H54 (cell line): Measurements from ENCODE around the gene RBM3.

Experiments
- DNase-seq: peaks from one replicate; pipeline ENCODE4 v3.0.0; 2011; ENCODE audit warnings: low spot score, mixed read lengths; ENCODE audit not compliant: insufficient read length
- FAIRE-seq: peaks from 3 replicates; lab custom pipeline; 2011; peaks lifted over from hg19 to GRCh38; lab: Jason Lieb, UNC
- POLR2A ChIP-seq: IDR thresholded peaks from 2 replicates; pipeline ENCODE4 v1.6.1; 2011; ENCODE audit warnings: low read depth, mild to moderate bottlenecking, low read length

RBM3 gene

DNA sequence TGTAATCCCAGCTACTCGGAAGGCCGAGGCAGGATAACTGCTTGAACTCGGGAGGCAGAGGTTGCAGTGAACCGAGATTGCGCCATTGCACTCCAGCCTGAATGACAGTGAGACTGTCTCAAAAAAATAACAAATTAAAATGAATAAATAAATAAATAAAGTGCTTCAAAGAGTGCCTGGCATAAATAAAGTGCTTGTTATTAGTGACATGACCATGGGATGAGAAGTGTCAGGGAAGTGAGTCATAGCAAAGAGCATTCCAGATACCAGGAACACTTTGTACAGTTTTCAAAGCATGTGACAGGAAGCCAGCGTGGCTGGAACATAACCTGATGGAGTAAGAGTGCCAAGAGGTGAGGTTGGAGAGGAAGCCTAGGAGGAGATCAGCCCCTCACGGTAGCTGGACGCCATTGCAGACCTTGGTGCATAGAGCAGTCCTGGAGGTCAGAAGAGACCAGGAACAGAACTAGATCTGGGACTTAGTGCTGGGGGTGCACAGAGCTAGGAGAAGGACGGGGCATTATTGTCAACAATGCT, 17.0 kb downstream of the RBM3 start:
- no peak for FAIRE-seq
- no peak for DNase-seq
- TF ChIP-seq POLR2A: no peak

DNA sequence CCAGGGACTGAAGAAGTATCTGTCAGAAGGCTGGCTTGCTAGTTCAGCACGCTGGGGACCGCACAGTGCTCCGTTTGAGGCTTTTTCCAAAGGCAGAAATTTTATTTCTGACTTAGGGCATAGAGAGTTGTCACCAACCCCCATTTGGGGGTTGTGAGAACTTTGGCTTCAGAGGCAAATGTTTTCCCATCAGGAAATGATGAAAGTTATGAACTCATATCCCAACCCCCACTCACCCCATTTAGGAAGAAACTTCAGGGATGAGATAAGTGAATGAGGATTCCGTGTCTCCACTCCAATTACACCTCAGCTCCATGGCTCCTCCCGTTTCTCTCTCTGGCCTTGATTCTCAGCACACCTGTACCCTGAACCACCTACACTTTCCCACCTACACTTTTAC, 18.7 kb downstream of the RBM3 start:
- DNase-seq: no peak
- no peak for FAIRE-seq

DNA sequence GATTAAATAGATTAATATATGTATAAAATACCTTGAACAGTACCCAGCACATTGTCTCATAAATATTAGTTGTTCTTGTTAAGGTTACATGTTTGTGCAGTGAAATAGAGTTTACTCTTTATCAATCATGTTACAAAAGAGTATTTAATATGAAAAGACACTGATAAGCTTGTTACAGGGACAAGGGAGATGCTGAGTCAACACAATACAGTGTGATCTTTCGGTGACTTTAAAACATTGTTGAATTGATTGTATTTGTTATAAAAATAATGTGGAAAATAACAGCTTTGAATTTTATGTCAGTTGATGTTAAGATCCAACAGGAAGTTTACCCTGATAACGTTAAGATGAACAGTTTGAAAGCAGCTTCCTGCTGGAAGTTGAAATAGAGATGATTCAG, 21.6 kb downstream of the RBM3 start:
- TF ChIP-seq POLR2A: no peak
- FAIRE-seq: no peak
- no peak for DNase-seq

More for the DNA sequence above, 18.7 kb downstream of the RBM3 start:
- TF ChIP-seq POLR2A: no peak

DNA sequence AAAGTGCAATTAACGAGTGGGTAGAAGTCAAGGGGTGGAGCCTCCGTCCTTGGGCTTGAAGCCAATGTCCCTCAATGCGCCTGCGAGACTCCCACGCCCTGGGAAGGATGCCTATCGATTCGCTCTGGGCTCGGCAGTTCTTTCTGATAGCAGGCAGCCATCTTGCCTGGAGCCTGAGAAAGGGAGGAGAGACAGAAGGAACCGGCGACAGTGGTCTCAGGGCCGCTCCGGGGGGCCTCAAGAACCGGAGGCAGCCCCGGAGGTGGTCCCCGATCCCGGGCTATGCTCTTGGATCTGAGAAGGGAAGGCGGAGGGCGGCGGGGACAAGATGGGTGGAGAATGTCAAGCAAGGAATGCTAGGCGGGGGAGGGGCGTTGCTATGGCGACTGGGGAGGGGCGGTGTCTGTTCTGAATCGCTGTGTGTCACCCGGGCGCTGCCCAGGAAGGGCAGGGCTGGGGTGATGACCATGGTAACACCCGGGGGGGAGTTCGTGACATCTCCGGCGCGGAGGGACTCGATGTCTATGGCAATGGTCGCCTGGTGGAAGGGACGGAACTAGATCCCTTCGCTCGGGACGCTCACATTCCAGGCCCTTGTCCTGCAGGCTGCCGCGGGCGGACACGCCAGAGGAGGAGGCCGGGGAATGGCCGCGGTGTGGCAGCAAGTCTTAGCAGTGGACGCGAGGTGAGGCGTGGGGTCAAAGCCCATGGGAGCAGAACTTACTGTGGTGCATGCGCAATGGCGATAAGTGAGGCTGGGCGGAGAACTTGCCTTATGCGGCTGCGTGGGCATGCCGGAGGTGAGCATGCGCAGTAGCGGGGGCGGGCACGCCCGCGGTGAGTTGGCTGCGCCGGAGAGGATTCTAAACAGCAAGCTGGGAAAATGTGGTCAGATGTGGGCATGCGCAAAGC, 23.3 kb downstream of the RBM3 start, which contains the start of gene WDR13:
WDR13 (plus strand) TSS at position 140 of the 912 bp plus-strand sequence; CDS start at position 645, 505 bp downstream.
- peak; percentile 83 for TF ChIP-seq POLR2A
- FAIRE-seq (no peak), DNase-seq (peak; percentile 47)

DNA sequence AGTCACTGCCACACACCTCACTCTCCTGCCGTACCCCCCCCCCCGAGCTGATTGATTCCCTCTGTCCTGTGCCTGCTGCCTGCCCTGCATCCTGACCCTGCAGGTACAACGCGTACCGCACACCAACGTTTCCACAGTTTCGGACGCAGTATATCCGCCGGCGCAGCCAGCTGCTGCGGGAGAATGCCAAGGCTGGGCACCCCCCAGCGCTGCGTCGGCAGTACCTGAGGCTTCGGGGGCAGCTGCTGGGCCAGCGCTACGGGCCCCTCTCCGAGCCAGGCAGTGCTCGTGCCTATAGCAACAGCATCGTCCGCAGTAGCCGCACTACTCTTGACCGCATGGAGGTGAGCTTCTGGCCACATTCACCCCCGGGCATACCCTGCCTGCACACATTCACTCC, 24.3 kb downstream of the RBM3 start:
- FAIRE-seq (no peak), DNase-seq (no peak)
- TF ChIP-seq POLR2A: no peak

DNA sequence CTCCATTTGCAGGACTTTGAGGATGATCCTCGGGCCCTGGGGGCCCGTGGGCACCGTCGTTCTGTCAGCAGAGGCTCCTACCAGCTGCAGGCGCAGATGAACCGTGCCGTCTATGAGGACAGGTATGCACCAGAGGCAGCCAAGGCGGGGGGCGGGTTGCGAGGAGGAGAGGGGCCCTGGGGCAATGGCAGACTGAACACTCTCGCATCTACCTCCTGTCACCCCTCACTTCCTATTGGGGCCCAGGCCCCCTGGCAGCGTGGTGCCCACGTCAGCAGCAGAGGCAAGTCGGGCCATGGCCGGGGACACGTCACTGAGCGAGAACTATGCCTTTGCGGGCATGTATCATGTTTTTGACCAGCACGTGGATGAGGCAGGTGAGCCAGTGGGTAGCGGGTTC, 25.1 kb downstream of the RBM3 start:
- TF ChIP-seq POLR2A: no peak

DNA sequence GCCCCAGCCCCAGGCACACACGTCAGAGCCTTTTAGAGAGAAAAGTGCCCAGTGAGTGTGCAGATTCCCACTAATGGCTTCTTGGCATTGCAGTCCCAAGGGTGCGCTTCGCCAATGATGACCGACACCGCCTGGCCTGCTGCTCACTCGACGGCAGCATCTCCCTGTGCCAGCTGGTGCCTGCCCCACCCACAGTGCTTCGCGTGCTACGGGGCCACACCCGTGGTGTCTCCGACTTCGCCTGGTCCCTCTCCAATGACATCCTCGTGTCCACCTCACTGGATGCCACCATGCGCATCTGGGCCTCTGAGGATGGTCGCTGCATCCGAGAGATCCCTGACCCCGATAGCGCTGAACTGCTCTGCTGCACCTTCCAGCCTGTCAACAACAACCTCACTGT, 25.9 kb downstream of the RBM3 start:
- FAIRE-seq: no peak
- no peak for TF ChIP-seq POLR2A
- DNase-seq: no peak

More for the DNA sequence above, 25.1 kb downstream of the RBM3 start:
- DNase-seq (no peak), FAIRE-seq (no peak)

DNA sequence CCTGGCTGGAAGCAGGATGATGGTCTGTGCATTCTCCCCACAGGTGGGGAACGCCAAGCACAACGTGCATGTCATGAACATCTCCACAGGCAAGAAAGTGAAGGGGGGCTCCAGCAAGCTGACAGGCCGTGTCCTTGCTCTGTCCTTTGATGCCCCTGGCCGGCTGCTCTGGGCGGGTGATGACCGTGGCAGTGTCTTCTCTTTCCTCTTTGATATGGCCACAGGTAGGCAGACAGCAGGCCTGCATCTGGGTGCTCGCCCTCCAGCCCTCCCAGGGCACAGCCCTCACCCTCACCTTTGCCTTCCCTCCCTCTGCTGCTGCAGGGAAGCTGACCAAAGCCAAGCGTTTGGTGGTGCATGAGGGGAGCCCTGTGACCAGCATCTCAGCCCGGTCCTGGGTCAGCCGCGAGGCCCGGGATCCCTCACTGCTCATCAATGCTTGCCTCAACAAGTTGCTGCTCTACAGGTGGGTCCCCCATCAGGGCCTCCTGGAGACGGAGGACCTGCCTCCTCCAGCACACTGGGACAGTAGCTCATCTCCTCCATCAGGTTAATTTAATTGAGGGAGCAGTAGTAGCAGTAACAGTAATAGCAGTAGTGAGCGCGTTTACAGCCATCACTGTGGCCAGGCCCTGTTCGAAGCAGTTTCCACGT, 27.6 kb downstream of the RBM3 start:
- FAIRE-seq: no peak

DNA sequence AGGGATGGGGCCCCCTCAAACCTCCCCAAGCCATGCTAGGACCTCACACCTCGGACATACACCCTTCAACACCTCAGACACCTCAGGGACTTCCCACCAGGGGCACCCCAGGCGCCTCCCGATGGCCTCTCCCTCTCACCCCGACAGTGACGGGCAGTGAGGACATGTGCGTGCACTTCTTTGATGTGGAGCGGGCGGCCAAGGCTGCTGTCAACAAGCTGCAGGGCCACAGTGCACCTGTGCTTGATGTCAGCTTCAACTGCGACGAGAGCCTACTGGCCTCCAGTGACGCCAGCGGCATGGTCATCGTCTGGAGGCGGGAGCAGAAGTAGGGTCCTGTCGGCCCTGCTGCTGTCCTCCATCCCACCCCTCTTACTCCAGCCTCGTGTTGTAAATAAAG, 30.4 kb downstream of the RBM3 start:
- no peak for TF ChIP-seq POLR2A
- FAIRE-seq (no peak), DNase-seq (no peak)

More for the DNA sequence above, 27.6 kb downstream of the RBM3 start:
- no peak for DNase-seq
- no peak for TF ChIP-seq POLR2A

DNA sequence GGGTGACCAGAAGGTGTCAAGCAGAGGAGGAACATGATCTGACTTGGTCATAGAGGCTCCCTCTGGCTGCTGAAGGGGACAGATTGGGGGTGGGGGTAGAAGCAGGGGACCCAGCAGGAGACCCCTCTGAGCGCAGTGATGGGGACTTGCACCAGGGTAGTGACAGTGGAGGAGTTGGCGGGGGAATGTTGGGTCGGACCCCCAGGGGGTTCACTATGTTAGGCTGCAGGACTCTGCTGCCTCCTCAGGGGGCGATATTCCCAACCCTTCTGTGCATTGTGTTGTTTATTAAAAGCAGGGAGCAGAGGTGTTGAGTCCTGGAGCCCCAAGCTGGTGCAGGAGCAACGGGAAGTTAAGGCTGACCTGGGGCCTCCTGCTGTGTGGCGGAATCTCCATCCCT, 31.8 kb downstream of the RBM3 start:
- FAIRE-seq: no peak
- TF ChIP-seq POLR2A: no peak
- no peak for DNase-seq

DNA sequence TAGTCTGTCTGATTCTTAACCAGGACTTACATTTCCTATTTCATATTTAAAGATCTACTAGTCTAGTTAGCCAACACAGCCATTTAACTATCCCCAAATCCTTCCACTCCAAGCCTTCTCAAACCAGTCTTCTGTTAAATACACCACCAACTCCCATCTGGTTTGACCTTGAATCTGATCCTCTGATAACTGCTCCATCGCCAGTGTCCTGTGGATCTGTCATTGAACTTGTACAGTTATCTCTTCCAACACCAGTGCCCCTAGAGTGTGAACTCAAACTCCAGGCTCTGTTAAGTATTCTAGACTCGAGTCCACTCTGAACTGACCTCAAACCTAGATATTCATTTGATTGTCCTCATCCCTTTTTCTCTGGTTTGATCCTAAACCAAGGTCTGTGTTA, 37.4 kb downstream of the RBM3 start:
- FAIRE-seq (no peak), DNase-seq (no peak)
- TF ChIP-seq POLR2A: no peak

DNA sequence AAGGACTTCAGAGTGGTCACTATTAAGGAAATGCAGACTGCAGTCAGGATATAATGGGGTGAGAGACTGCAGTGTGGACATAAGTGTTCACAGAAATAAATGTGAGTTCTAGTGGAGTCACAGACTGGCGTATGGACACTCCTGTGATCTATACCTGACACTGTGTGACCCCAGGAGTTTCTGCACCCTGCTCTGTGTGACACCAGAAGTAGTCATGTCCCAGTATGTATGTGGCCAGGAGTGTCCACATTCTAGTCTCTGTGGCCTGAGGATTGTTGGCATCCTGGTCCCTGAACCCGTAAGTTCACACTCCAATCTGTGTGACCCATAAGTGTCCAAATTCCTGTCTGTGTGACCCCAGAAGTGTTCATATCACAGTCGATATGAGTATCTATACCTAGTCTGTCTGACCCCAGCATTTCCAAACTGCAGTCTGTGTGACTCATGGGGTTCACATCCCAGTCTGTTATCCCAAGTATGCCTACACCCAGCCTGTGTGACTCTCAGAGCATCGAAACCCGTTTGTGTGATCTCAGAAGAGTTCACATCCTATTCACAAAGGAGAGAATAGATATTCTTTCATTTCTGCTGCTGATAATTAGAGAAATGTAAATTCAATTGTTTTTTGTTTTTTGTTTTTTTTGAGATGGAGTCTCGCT, 39.3 kb downstream of the RBM3 start:
- DNase-seq (no peak), FAIRE-seq (no peak)
- no peak for TF ChIP-seq POLR2A

DNA sequence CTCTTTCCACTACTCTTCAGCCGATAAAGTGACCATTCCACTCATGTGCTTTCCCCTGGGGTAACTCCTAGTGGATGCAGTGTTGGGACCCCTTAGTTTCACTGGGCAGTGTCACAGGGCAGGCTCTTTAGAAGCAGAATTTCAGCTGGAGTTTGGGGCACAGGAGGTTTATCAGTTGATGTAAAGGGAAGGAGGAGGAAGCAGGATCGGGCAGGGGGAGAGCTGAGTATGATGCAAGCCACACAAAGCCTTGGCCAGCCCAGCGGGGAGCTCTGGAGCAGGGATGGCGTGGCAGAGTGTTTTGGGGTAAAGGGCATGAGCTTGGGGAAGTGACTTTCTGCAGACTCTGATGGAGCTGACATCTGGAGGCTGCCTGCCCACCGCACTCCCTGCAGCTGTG, 42.3 kb downstream of the RBM3 start:
- DNase-seq (no peak), FAIRE-seq (no peak)
- TF ChIP-seq POLR2A: no peak
